HepG2 (cell line): ENCODE data around the gene NOXO1. TPM values are rescaled to one million over a fixed set of nuclear protein-coding genes. Genes with fewer than 3 reads are reported as not detected.
A peak's percentile ranks its signal among the peaks of the same experiment; 100 is the strongest.

Source experiments
- ISL2 ChIP-seq: sonication (generic); formaldehyde crosslinking; IDR thresholded peaks from 2 replicates; pipeline ENCODE4 v1.5.0; 2020; ENCODE audit warnings: missing genetic modification reagents
- KDM4B ChIP-seq: sonication (generic); formaldehyde crosslinking; IDR thresholded peaks from 2 replicates; pipeline ENCODE4 v1.4.0; 2020; ENCODE audit warnings: missing genetic modification reagents
- LBX2 ChIP-seq: sonication (generic); formaldehyde crosslinking; IDR thresholded peaks from 2 replicates; pipeline ENCODE4 v1.5.0; 2020; ENCODE audit warnings: missing genetic modification reagents, mild to moderate bottlenecking, borderline replicate concordance
- RAD21 ChIP-seq: fragments of 450-650 bp; formaldehyde crosslinking; IDR thresholded peaks from 2 replicates; pipeline ENCODE4 v1.5.0; 2020; ENCODE audit warnings: mild to moderate bottlenecking
- RXRA ChIP-seq: sonication (generic); formaldehyde crosslinking; IDR thresholded peaks from 2 replicates; pipeline ENCODE4 v1.5.1; 2020; ENCODE audit warnings: missing genetic modification reagents
- SAFB2 ChIP-seq: sonication (generic); formaldehyde crosslinking; IDR thresholded peaks from 2 replicates; pipeline ENCODE4 v1.5.1; 2020; ENCODE audit warnings: missing genetic modification reagents, low read depth, mild to moderate bottlenecking, borderline replicate concordance
- SNAI1 ChIP-seq: sonication (generic); formaldehyde crosslinking; IDR thresholded peaks from 2 replicates; pipeline ENCODE4 v1.5.0; 2020; ENCODE audit warnings: mild to moderate bottlenecking, missing genetic modification reagents, borderline replicate concordance
- SRF ChIP-seq: IDR thresholded peaks from 2 replicates; pipeline ENCODE4 v1.6.1; 2011; ENCODE audit warnings: mild to moderate bottlenecking, low read depth, low read length, moderate library complexity
- ZFP41 ChIP-seq: sonication (generic); formaldehyde crosslinking; IDR thresholded peaks from 2 replicates; pipeline ENCODE4 v1.4.0; 2020; ENCODE audit warnings: mild to moderate bottlenecking, missing genetic modification reagents, borderline replicate concordance
- ZFY ChIP-seq: sonication (generic); formaldehyde crosslinking; IDR thresholded peaks from 2 replicates; pipeline ENCODE4 v1.4.0; 2020; ENCODE audit warnings: missing genetic modification reagents
- ZMAT3 ChIP-seq: sonication (generic); formaldehyde crosslinking; conservative IDR thresholded peaks from 2 replicates; pipeline ENCODE4 v1.7.0; 2021; ENCODE audit warnings: missing genetic modification reagents
- ZNF367 ChIP-seq: sonication (generic); formaldehyde crosslinking; IDR thresholded peaks from 2 replicates; pipeline ENCODE4 v1.4.0; 2020; ENCODE audit warnings: missing genetic modification reagents, borderline replicate concordance
- ZNF407 ChIP-seq: sonication (generic); formaldehyde crosslinking; IDR thresholded peaks from one replicate; pipeline ENCODE4 v1.5.1; 2020; ENCODE audit warnings: mild to moderate bottlenecking, missing genetic modification reagents; ENCODE audit errors: not compliant biosample characterization
- ZNF724P ChIP-seq: sonication (generic); formaldehyde crosslinking; IDR thresholded peaks from 2 replicates; pipeline ENCODE4 v1.8.0; 2022; ENCODE audit warnings: missing genetic modification reagents, borderline replicate concordance
- ZSCAN31 ChIP-seq: sonication (generic); formaldehyde crosslinking; IDR thresholded peaks from 2 replicates; pipeline ENCODE4 v1.5.0; 2020; ENCODE audit warnings: low read depth, mild to moderate bottlenecking, missing genetic modification reagents
- polyA plus RNA-seq, 8 experiments: library from polyadenylated mRNA; depleted of rRNA in 3 of 8; stranded (reverse) in 7 of 8; unstranded in 1 of 8; fragments of >200 nt; fragmentation: Illumina TruSeq in 4 of 8; extraction: Trizol in 4 of 8; gene quantifications; 2 replicates each; pipeline versions ENCODE4 v1.2.1 to v1.2.3, GENCODE V29; 2011 to 2016; ENCODE audit warnings: low read depth in 4 of 8, missing spikeins in 1 of 8, mixed read lengths in 1 of 8; ENCODE audit not compliant: insufficient read depth in 1 of 8
- total RNA-seq, 5 experiments: library from RNA; depleted of rRNA; stranded (reverse); fragments of >200 nt; fragmentation: Illumina TruSeq; extraction: Trizol; gene quantifications; 2 replicates each; pipeline ENCODE4 v1.2.3, GENCODE V29; 2016; ENCODE audit warnings: low read depth in 1 of 5
- TF ChIP-seq, protein P1 (sequence below): sonication (generic); formaldehyde crosslinking; IDR thresholded peaks from 2 replicates; pipeline ENCODE4 v1.5.0; 2020; ENCODE audit warnings: mild to moderate bottlenecking, missing genetic modification reagents
- TF ChIP-seq, protein P2 (sequence below), 2 experiments: sonication (generic) in 1 of 2; formaldehyde crosslinking in 1 of 2; IDR thresholded peaks; 2 replicates each; pipeline versions ENCODE4 v1.4.0 to v1.6.1; 2018 to 2020; ENCODE audit warnings: missing genetic modification reagents in 2 of 2, borderline replicate concordance in 1 of 2, low read depth in 1 of 2, mild to moderate bottlenecking in 1 of 2, missing biosample characterization in 1 of 2

NOXO1 gene
- total and polyA plus RNA-seq, 2 of the 13 experiments (the other 11 are each of a cell fraction or from before 2014, with no cell fraction given): 0.69 to 1.4 TPM

- no peak for TF ChIP-seq ZSCAN31 (CRISPR knock-in tag)
- no peak for TF ChIP-seq ZNF407 (CRISPR knock-in tag)
- TF ChIP-seq, protein P1, sequence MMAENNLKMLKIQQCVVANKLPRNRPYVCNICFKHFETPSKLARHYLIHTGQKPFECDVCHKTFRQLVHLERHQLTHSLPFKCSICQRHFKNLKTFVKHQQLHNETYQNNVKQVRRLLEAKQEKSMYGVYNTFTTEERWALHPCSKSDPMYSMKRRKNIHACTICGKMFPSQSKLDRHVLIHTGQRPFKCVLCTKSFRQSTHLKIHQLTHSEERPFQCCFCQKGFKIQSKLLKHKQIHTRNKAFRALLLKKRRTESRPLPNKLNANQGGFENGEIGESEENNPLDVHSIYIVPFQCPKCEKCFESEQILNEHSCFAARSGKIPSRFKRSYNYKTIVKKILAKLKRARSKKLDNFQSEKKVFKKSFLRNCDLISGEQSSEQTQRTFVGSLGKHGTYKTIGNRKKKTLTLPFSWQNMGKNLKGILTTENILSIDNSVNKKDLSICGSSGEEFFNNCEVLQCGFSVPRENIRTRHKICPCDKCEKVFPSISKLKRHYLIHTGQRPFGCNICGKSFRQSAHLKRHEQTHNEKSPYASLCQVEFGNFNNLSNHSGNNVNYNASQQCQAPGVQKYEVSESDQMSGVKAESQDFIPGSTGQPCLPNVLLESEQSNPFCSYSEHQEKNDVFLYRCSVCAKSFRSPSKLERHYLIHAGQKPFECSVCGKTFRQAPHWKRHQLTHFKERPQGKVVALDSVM: peak; percentile 20; the same call in 1 of the 2 replicates
- no peak for TF ChIP-seq ZMAT3 (CRISPR knock-in tag)
- TF ChIP-seq SNAI1: no peak
- no peak; the same call in 1 of the 2 replicates for TF ChIP-seq RXRA (CRISPR knock-in tag)
- no peak for TF ChIP-seq SAFB2 (CRISPR knock-in tag)
- TF ChIP-seq ZFP41 (CRISPR knock-in tag): no peak
- TF ChIP-seq KDM4B (CRISPR knock-in tag): no peak
- TF ChIP-seq LBX2 (CRISPR knock-in tag): no peak
- TF ChIP-seq, protein P2, sequence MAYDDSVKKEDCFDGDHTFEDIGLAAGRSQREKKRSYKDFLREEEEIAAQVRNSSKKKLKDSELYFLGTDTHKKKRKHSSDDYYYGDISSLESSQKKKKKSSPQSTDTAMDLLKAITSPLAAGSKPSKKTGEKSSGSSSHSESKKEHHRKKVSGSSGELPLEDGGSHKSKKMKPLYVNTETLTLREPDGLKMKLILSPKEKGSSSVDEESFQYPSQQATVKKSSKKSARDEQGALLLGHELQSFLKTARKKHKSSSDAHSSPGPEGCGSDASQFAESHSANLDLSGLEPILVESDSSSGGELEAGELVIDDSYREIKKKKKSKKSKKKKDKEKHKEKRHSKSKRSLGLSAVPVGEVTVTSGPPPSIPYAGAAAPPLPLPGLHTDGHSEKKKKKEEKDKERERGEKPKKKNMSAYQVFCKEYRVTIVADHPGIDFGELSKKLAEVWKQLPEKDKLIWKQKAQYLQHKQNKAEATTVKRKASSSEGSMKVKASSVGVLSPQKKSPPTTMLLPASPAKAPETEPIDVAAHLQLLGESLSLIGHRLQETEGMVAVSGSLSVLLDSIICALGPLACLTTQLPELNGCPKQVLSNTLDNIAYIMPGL (CRISPR knock-in tag; IDR thresholded peaks at IDR 0.05; ENCODE audit: borderline replicate concordance in 1 of 2, low read depth in 1 of 2): no peak
- TF ChIP-seq RAD21 (CRISPR knock-in tag): no peak
- TF ChIP-seq ISL2: no peak
- no peak for TF ChIP-seq ZNF724P (CRISPR knock-in tag)
- TF ChIP-seq ZFY (CRISPR knock-in tag): 0 out of 2 replicates have a peak, but pooled peaks have one; percentile 26
- no peak for TF ChIP-seq ZNF367 (CRISPR knock-in tag)
- no peak for TF ChIP-seq SRF
Measured at GRCh38 chr16:1933097-1933661, 48.1 kb downstream of the NOXO1 start (continued).
